Activated CD8-positive, alpha-beta T cell treated with anti-CD3 and anti-CD28 coated beads for 36 hours (primary cell): ENCODE results near the gene AK9. TPM values are rescaled to one million over a fixed set of nuclear protein-coding genes. Genes with fewer than 3 reads are reported as not detected.

Experiments
- ATAC-seq: fragments of 200-7000 bp; cut with Tn5 transposase; one replicate; pipeline ENCODE4 v1.10.0; 2021; ENCODE audit warnings: mild to moderate bottlenecking, moderate library complexity
- CTCF ChIA-PET: fragments of 350-600 bp; sonication (Branson Sonifier 250); formaldehyde crosslinking; loops from one replicate; lab custom pipeline; 2021; ENCODE audit warnings: antibody characterized with exemption; lab: Charles Lee
- POLR2A ChIA-PET: fragments of 350-600 bp; sonication (Branson Sonifier 250); formaldehyde crosslinking; loops from one replicate; lab custom pipeline; 2021; ENCODE audit warnings: antibody characterized with exemption; lab: Charles Lee
- DNase-seq: peaks from one replicate; pipeline ENCODE4 v3.0.0-alpha.2; 2020
- H3K27ac Mint-ChIP-seq: one replicate; pipeline ENCODE4 v1.8.0; 2021; ENCODE audit warnings: mild to moderate bottlenecking, mixed read lengths
- H3K27me3 Mint-ChIP-seq: one replicate; pipeline ENCODE4 v1.8.0; 2021; ENCODE audit warnings: mixed read lengths
- H3K36me3 Mint-ChIP-seq: one replicate; pipeline ENCODE4 v1.8.0; 2021; ENCODE audit warnings: low read depth, mixed read lengths
- H3K4me1 Mint-ChIP-seq: one replicate; pipeline ENCODE4 v1.8.0; 2021; ENCODE audit warnings: low read depth, mixed read lengths
- H3K4me3 Mint-ChIP-seq: one replicate; pipeline ENCODE4 v1.8.0; 2021; ENCODE audit warnings: mild to moderate bottlenecking, moderate library complexity, mixed read lengths
- H3K9me3 Mint-ChIP-seq: one replicate; pipeline ENCODE4 v1.8.0; 2021; ENCODE audit warnings: mixed read lengths
- intact Hi-C: fragments of 100-400 bp; cut with micrococcal nuclease; formaldehyde crosslinking; loops from one replicate; pipeline ENCODE4 v1.10.0; 2022
- total RNA-seq, 2 experiments: library from RNA; stranded (reverse); gene quantifications; one replicate each; pipeline ENCODE4 v1.2.3, GENCODE V29; 2021
- TF ChIP-seq, protein P1 (sequence below): fragments of 200-600 bp; IDR thresholded peaks from one replicate; pipeline ENCODE4 v1.8.0; 2022; ENCODE audit warnings: antibody characterized with exemption, mild to moderate bottlenecking

AK9 gene
- total RNA-seq, 2 experiments from 2014 or later: 3.0 to 3.5 TPM

GRCh38 chr6:109455437-109456110 lies 235.4 kb downstream of the AK9 start, which contains the start of gene MICAL1:
Gene MICAL1, minus strand, starts transcription at chr6:109455772. Its CDS starts 1,576 bp downstream, at chr6:109454196.
- H3K27me3 Mint-ChIP-seq: no peaks in the 10 kb centered on the region
- H3K9me3 Mint-ChIP-seq: no peaks in the 10 kb centered on the region
- POLR2A ChIA-PET: interaction anchor here (0.8 to 8.3 kb wide), 8 partner anchors 8 to 83 kb away, joined by 3 to 119 read pairs (median 10); partner anchors contain the start of genes CD164, PPIL6, SMPD2 and ZBTB24
- CTCF ChIA-PET: interaction anchor here (0.7 to 2.3 kb wide), 10 partner anchors 9 to 389 kb away, joined by 3 to 11 read pairs (median 6); partner anchors contain the start of genes CD164, PPIL6, SMPD2 and ZBTB24
- peak within 1 kb of the TSS; percentile 97 for H3K27ac Mint-ChIP-seq
- peak; percentile 54 for ATAC-seq
- peaks cover 70% of the 10 kb centered on the region for H3K4me1 Mint-ChIP-seq
- TF ChIP-seq, protein P1, sequence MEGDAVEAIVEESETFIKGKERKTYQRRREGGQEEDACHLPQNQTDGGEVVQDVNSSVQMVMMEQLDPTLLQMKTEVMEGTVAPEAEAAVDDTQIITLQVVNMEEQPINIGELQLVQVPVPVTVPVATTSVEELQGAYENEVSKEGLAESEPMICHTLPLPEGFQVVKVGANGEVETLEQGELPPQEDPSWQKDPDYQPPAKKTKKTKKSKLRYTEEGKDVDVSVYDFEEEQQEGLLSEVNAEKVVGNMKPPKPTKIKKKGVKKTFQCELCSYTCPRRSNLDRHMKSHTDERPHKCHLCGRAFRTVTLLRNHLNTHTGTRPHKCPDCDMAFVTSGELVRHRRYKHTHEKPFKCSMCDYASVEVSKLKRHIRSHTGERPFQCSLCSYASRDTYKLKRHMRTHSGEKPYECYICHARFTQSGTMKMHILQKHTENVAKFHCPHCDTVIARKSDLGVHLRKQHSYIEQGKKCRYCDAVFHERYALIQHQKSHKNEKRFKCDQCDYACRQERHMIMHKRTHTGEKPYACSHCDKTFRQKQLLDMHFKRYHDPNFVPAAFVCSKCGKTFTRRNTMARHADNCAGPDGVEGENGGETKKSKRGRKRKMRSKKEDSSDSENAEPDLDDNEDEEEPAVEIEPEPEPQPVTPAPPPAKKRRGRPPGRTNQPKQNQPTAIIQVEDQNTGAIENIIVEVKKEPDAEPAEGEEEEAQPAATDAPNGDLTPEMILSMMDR: peak; percentile 16
- intact Hi-C loops: loop anchor here (2.0 kb wide), 2 partner anchors 15 to 73 kb away; partner anchors contain the start of genes CD164, PPIL6 and SMPD2
- peak; percentile 79 for DNase-seq
- H3K36me3 Mint-ChIP-seq: peaks cover 11% of the 10 kb centered on the region
- peak within 1 kb of the TSS; percentile 90 for H3K4me3 Mint-ChIP-seq

- no peaks in the 10 kb centered on the region for H3K9me3 Mint-ChIP-seq
- H3K27ac Mint-ChIP-seq: peak overlapping the region; percentile 97
- peaks cover 72% of the 10 kb centered on the region for H3K4me1 Mint-ChIP-seq
- intact Hi-C loops: loop anchor here (2.0 kb wide), 2 partner anchors 14 to 72 kb away; partner anchors contain the start of genes CD164, PPIL6 and SMPD2
- CTCF ChIA-PET: interaction anchor here (0.6 to 3.0 kb wide), 6 partner anchors 10 to 388 kb away, joined by 3 to 10 read pairs (median 6); partner anchors contain the start of genes CD164, PPIL6, SMPD2 and ZBTB24
- peak overlapping the region; percentile 90 for H3K4me3 Mint-ChIP-seq
- H3K36me3 Mint-ChIP-seq: peaks cover 11% of the 10 kb centered on the region
- ATAC-seq (peak; percentile 54), DNase-seq (peak; percentile 84)
- TF ChIP-seq, protein P1: no peak
- no peaks in the 10 kb centered on the region for H3K27me3 Mint-ChIP-seq
- POLR2A ChIA-PET: interaction anchor here (0.7 to 8.3 kb wide), 7 partner anchors 9 to 78 kb away, joined by 3 to 119 read pairs (median 6); partner anchors contain the start of genes CD164, PPIL6 and SMPD2
Measured at GRCh38 chr6:109454496-109455436, 236.2 kb downstream of the AK9 start.

DNA sequence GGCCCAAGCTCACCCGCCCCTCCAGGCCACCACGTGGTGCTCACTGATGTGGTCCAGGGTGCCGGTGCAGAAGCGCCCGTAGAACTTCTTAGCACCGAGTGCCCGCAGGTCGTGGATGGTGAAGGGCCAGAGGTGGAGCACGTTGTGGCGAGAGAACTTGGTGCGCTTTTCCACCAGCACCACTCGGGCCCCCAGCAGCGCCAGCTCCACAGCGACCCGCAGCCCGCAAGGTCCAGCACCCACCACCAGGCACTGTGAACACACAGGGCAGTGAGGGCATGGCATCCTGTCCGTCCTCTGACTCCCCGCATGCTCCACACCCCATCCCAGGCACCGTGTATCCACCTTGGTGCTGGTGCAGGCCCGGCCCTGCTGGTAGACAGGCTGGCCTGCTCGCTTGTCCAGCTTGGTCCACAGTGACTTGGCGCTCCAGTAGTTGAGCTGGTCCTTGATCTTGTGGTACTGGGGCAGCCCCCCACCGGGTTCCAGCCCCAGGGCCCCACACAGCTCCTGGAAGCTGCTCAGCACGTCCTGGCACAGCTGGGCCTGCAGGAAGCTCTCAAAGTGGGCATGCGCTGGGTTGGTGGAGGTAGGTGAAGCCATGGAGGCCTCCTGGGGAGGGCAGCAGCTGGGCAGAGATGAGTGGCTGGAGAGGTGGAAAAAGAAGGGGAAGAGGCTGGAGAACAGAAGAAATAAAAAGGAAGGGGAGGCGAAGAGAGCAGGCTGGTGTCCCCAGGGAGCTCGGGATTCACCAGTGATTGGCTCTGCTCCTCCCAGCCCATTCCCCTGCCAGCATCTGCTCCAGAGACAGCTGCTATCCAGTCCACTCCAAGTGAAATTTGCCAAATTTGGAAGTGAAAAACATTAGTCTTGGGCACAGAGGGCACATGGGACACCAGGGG lies 237.2 kb downstream of the AK9 start:
- ATAC-seq (no peak), DNase-seq (no peak)
- Mint-ChIP-seq H3K27ac (peak overlapping the region; percentile 97), H3K27me3 (no peaks in the 10 kb centered on the region), H3K9me3 (no peaks in the 10 kb centered on the region), H3K4me3 (peak overlapping the region; percentile 90), H3K4me1 (peaks cover 71% of the 10 kb centered on the region), H3K36me3 (peaks cover 8% of the 10 kb centered on the region)
- intact Hi-C loops: loop anchor here (2.0 kb wide), 2 partner anchors 13 to 71 kb away; partner anchors contain the start of genes CD164, PPIL6 and SMPD2
- CTCF ChIA-PET: interaction anchor here (0.6 to 3.0 kb wide), 3 partner anchors 13 to 71 kb away, joined by 3 to 10 read pairs (median 9); partner anchors contain the start of genes CD164, PPIL6, SMPD2 and ZBTB24
- TF ChIP-seq, protein P1: no peak
- POLR2A ChIA-PET: interaction anchor here (0.6 to 8.3 kb wide), 4 partner anchors 10 to 22 kb away, joined by 3 to 119 read pairs (median 9); partner anchors contain the start of genes PPIL6 and SMPD2

- no peak overlapping the region for H3K4me3 Mint-ChIP-seq
- DNase-seq (no peak), ATAC-seq (no peak)
- intact Hi-C loops: no loop called here
- TF ChIP-seq, protein P1: no peak
- no peaks in the 10 kb centered on the region for H3K9me3 Mint-ChIP-seq
- POLR2A ChIA-PET: interaction anchor here (3.7 to 8.3 kb wide), 2 partner anchors 10 to 11 kb away, joined by 14 to 119 read pairs; partner anchors contain the start of genes PPIL6 and SMPD2
- CTCF ChIA-PET: interaction anchor here (2.2 to 3.0 kb wide), 2 partner anchors 12 to 70 kb away, joined by 9 to 10 read pairs; partner anchors contain the start of genes CD164, PPIL6 and SMPD2
- no peaks in the 10 kb centered on the region for H3K27me3 Mint-ChIP-seq
- peaks cover 8% of the 10 kb centered on the region for H3K36me3 Mint-ChIP-seq
- H3K27ac Mint-ChIP-seq: no peak overlapping the region
- peaks cover 67% of the 10 kb centered on the region for H3K4me1 Mint-ChIP-seq
Measured at GRCh38 chr6:109453156-109453555, 237.8 kb downstream of the AK9 start.
